Fibroblast of the aortic adventitia (primary cell): Measurements from ENCODE around the gene RNF8. TPM values are rescaled to one million over a fixed set of nuclear protein-coding genes. Genes with fewer than 3 reads are reported as not detected.
"Not testable (repeated sequence)": the region's sequence is repeated elsewhere in the genome, so short reads cannot be mapped to it uniquely, and the experiment has no call there.

Experiments
- DNase-seq: peaks from one replicate; pipeline ENCODE4 v3.0.0-alpha.2; 2010; ENCODE audit warnings: low read depth
- H3K4me3 ChIP-seq: 2 replicates; pipeline ENCODE4 v1.5.1; 2011; ENCODE audit warnings: low read depth, mild to moderate bottlenecking, control low read depth, low read length, moderate library complexity
- CTCF ChIP-seq: IDR thresholded peaks from 2 replicates; pipeline ENCODE4 v1.5.1; 2011; ENCODE audit warnings: mild to moderate bottlenecking, low read length, control low read depth, inconsistent platforms; ENCODE audit not compliant: insufficient read depth
- total RNA-seq: library from RNA; depleted of rRNA; stranded (reverse); fragments of >200 nt; gene quantifications from 2 replicates; pipeline ENCODE4 v1.2.3, GENCODE V29; 2012; ENCODE audit warnings: low replicate concordance

Gene RNF8
- total RNA-seq, 1 donor = 18.8 TPM

- DNase-seq = no peak
- TF ChIP-seq CTCF = no peak
- no peak overlapping the region for H3K4me3 ChIP-seq
These were observed 32.0 kb upstream of the RNF8 start for GRCh38 chr6:37321516-37322415.

GRCh38 chr6:37323580-37323979 lies 30.2 kb upstream of the RNF8 start:
- DNase-seq = peak; percentile 43
- no peak for TF ChIP-seq CTCF
- H3K4me3 ChIP-seq = no peak overlapping the region

- peak; percentile 53 for DNase-seq
- no peak for TF ChIP-seq CTCF
- no peak overlapping the region for H3K4me3 ChIP-seq
These were observed 29.4 kb upstream of the RNF8 start for GRCh38 chr6:37324131-37325033.

GRCh38 chr6:37330345-37330744 lies 23.4 kb upstream of the RNF8 start:
- H3K4me3 ChIP-seq, DNase-seq: not testable (repeated sequence)

- TF ChIP-seq CTCF = no peak
- DNase-seq = no peak
- H3K4me3 ChIP-seq = no peak overlapping the region
These were observed 22.7 kb upstream of the RNF8 start for GRCh38 chr6:37331047-37331446.

GRCh38 chr6:37332894-37333293 lies 20.9 kb upstream of the RNF8 start:
- no peak for DNase-seq
- TF ChIP-seq CTCF = no peak
- no peak overlapping the region for H3K4me3 ChIP-seq

- no peak for DNase-seq
- TF ChIP-seq CTCF = no peak
- H3K4me3 ChIP-seq = no peak overlapping the region
These were observed 19.7 kb upstream of the RNF8 start for GRCh38 chr6:37334047-37334446.

- DNase-seq, H3K4me3 ChIP-seq: not testable (repeated sequence)
These were observed 15.5 kb upstream of the RNF8 start for GRCh38 chr6:37338317-37338716.
